IMR-90 (cell line): ENCODE results near the gene OTOG.

Experiments
- CEBPB ChIP-seq: IDR thresholded peaks from 2 replicates; pipeline ENCODE4 v1.6.1; 2012; ENCODE audit warnings: low read depth, low read length, improper control_type of control experiment
- RAD21 ChIP-seq: IDR thresholded peaks from 2 replicates; pipeline ENCODE4 v1.6.1; 2012; ENCODE audit warnings: low read length, improper control_type of control experiment
- TF ChIP-seq, protein P1 (sequence below): conservative IDR thresholded peaks from 2 replicates; pipeline ENCODE4 v1.5.1; 2012; ENCODE audit warnings: mild to moderate bottlenecking, low read depth, low read length, improper control_type of control experiment

DNA sequence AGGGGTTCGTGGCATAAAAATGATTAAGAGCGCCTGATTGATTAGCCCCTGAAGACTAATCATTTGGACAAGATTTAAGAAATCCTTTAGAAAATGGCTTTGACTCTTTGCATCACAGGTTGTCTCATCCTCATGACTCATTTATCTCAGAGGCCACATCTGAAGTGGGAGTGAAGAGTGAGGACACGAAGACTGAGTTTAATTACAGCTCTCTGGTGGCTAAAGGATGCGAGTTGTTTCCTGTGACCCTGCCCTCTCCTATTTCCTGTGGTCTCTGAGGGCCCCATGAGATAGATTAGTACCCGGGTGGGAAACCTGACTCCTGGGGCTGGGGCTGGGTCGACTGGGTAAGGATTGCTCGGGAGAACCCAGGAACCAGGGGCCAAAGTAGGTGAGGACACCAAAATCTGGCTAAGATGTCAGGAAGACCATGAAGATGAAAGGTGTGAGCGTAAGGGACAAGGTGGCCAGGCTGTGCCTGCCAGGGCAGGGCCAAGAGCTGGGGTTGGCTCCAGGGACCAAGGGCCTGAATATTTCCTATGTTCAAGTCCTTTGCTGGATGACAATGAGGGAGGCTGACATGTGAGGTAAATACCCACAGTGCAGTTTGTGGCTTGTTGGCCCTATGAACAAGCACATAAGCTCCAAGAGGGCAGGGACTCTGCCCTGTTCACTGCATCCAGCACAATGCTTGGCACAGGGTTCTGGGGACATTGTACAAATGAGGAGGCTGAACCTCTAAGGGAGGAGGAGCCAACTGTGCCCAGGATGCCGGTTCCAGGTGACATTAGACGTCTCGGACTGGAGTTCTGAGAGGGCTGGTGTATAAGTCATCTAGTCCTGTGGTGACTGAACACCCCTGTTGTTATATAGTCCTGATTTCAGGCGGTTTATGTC, 3.6 kb downstream of the OTOG start:
- TF ChIP-seq, protein P1, sequence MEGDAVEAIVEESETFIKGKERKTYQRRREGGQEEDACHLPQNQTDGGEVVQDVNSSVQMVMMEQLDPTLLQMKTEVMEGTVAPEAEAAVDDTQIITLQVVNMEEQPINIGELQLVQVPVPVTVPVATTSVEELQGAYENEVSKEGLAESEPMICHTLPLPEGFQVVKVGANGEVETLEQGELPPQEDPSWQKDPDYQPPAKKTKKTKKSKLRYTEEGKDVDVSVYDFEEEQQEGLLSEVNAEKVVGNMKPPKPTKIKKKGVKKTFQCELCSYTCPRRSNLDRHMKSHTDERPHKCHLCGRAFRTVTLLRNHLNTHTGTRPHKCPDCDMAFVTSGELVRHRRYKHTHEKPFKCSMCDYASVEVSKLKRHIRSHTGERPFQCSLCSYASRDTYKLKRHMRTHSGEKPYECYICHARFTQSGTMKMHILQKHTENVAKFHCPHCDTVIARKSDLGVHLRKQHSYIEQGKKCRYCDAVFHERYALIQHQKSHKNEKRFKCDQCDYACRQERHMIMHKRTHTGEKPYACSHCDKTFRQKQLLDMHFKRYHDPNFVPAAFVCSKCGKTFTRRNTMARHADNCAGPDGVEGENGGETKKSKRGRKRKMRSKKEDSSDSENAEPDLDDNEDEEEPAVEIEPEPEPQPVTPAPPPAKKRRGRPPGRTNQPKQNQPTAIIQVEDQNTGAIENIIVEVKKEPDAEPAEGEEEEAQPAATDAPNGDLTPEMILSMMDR: no peak
- TF ChIP-seq CEBPB (no peak), RAD21 (no peak)
